IMR-90 (cell line): Measurements from ENCODE around the gene COX5B. TPM values are rescaled to one million over a fixed set of nuclear protein-coding genes. Genes with fewer than 3 reads are reported as not detected.

ENCODE experiments used
- ATAC-seq: fragments of 200-7000 bp; cut with Tn5 transposase; 2 replicates; pipeline ENCODE4 v1.9.1; 2020; ENCODE audit warnings: low read depth, mild to moderate bottlenecking, moderate library complexity
- BruUV-seq: library from RNA; stranded (reverse); fragments of 400-500 nt; replicated peaks from 2 replicates; lab custom pipeline; 2021; lab: Mats Ljungman, UMichigan
- CTCF ChIA-PET: fragments of 300-600 bp; formaldehyde crosslinking; extraction: SDS; loops from one replicate; lab custom pipeline; 2021; ENCODE audit warnings: antibody characterized with exemption; lab: Yijun Ruan, JAX
- POLR2A ChIA-PET: fragments of 300-600 bp; sonication (Branson Sonifier 250); formaldehyde crosslinking; loops from one replicate; lab custom pipeline; 2022; ENCODE audit warnings: antibody characterized with exemption; ENCODE audit not compliant: unreplicated experiment; lab: Charles Lee
- DNase-seq: peaks from one replicate; pipeline ENCODE4 v3.0.0; 2013
- H2AFZ ChIP-seq: replicated peaks from 2 replicates; pipeline ENCODE3; 2013; ENCODE audit warnings: low read length, mild to moderate bottlenecking; ENCODE audit not compliant: poor library complexity
- H2AK5ac ChIP-seq: 2 replicates; pipeline ENCODE4 v1.6.1; 2013; ENCODE audit warnings: low read depth, low read length, inconsistent platforms
- H2AK9ac ChIP-seq: replicated peaks from 2 replicates; pipeline ENCODE3; 2013; ENCODE audit warnings: mild to moderate bottlenecking, low read depth, low read length, moderate library complexity; ENCODE audit not compliant: poor library complexity
- H2BK120ac ChIP-seq: 2 replicates; pipeline ENCODE4 v1.6.1; 2013; ENCODE audit warnings: low read depth, low read length, inconsistent platforms
- H2BK15ac ChIP-seq: 3 replicates; pipeline ENCODE4 v1.6.1; 2013; ENCODE audit warnings: low read depth, low read length, inconsistent platforms
- H2BK20ac ChIP-seq: 2 replicates; pipeline ENCODE4 v1.6.1; 2013; ENCODE audit warnings: low read depth, mild to moderate bottlenecking, inconsistent platforms, low read length, moderate library complexity
- H2BK5ac ChIP-seq: 2 replicates; pipeline ENCODE4 v1.6.1; 2013; ENCODE audit warnings: mild to moderate bottlenecking, low read depth, low read length, inconsistent platforms; ENCODE audit not compliant: poor library complexity, severe bottlenecking
- H3K14ac ChIP-seq: replicated peaks from 2 replicates; pipeline ENCODE4 v1.6.1; 2013; ENCODE audit warnings: low read depth, low read length, inconsistent platforms
- H3K18ac ChIP-seq: 2 replicates; pipeline ENCODE4 v1.6.1; 2013; ENCODE audit warnings: low read depth, low read length, control low read depth
- H3K23ac ChIP-seq: 2 replicates; pipeline ENCODE4 v1.6.1; 2013; ENCODE audit warnings: low read depth, low read length, inconsistent platforms
- H3K27ac ChIP-seq: 2 replicates; pipeline ENCODE4 v1.5.1; 2013; ENCODE audit warnings: mild to moderate bottlenecking, control low read depth, low read length; ENCODE audit not compliant: insufficient read depth
- H3K27me3 ChIP-seq: 2 replicates; pipeline ENCODE4 v1.6.1; 2013; ENCODE audit warnings: low read length; ENCODE audit not compliant: control insufficient read depth, insufficient read depth
- H3K36me3 ChIP-seq: 2 replicates; pipeline ENCODE4 v1.6.1; 2013; ENCODE audit warnings: low read length, mixed read lengths; ENCODE audit not compliant: control insufficient read depth, insufficient read depth
- H3K4ac ChIP-seq: 2 replicates; pipeline ENCODE4 v1.6.1; 2013; ENCODE audit warnings: low read depth, low read length, inconsistent platforms
- H3K4me1 ChIP-seq: 2 replicates; pipeline ENCODE4 v1.6.1; 2013; ENCODE audit warnings: low read length, mixed read lengths; ENCODE audit not compliant: control insufficient read depth, insufficient read depth
- H3K4me2 ChIP-seq: 2 replicates; pipeline ENCODE4 v1.6.1; 2013; ENCODE audit warnings: low read depth, mild to moderate bottlenecking, control low read depth, low read length, moderate library complexity
- H3K4me3 ChIP-seq: 2 replicates; pipeline ENCODE4 v1.5.1; 2013; ENCODE audit warnings: low read depth, mild to moderate bottlenecking, control low read depth, low read length, moderate library complexity; ENCODE audit not compliant: insufficient read depth
- H3K56ac ChIP-seq: 2 replicates; pipeline ENCODE4 v1.6.1; 2013; ENCODE audit warnings: low read length, inconsistent platforms; ENCODE audit not compliant: insufficient read depth; ENCODE audit errors: extremely low read depth
- H3K79me1 ChIP-seq, 2 experiments: 2 replicates each; pipeline ENCODE4 v1.6.1; 2013; ENCODE audit warnings: low read length in 2 of 2, inconsistent platforms in 1 of 2, low read depth in 1 of 2
- H3K9ac ChIP-seq: 2 replicates; pipeline ENCODE4 v1.6.1; 2013; ENCODE audit warnings: low read depth, low read length, control low read depth
- H3K9me1 ChIP-seq: 2 replicates; pipeline ENCODE4 v1.6.1; 2013; ENCODE audit warnings: low read length, inconsistent platforms; ENCODE audit not compliant: insufficient read depth
- H3K9me3 ChIP-seq: 2 replicates; pipeline ENCODE4 v1.6.1; 2013; ENCODE audit warnings: low read length; ENCODE audit not compliant: control insufficient read depth, insufficient read depth
- H4K20me1 ChIP-seq: 2 replicates; pipeline ENCODE4 v1.6.1; 2013; ENCODE audit warnings: low read length, inconsistent platforms; ENCODE audit not compliant: insufficient read depth
- H4K5ac ChIP-seq: 2 replicates; pipeline ENCODE4 v1.6.1; 2013; ENCODE audit warnings: mild to moderate bottlenecking, low read depth, low read length, control low read depth
- H4K8ac ChIP-seq, 2 experiments: 2 replicates each; pipeline ENCODE4 v1.6.1; 2013; ENCODE audit warnings: low read depth in 2 of 2, low read length in 2 of 2, control low read depth in 1 of 2, inconsistent platforms in 1 of 2
- H4K91ac ChIP-seq: 2 replicates; pipeline ENCODE4 v1.6.1; 2013; ENCODE audit warnings: low read depth, low read length, inconsistent platforms; ENCODE audit not compliant: insufficient read depth
- BHLHE40 ChIP-seq: fragments of 150-350 bp; IDR thresholded peaks from 2 replicates; pipeline ENCODE4 v1.6.1; 2016; ENCODE audit warnings: mild to moderate bottlenecking, low read depth, low read length
- CEBPB ChIP-seq: IDR thresholded peaks from 2 replicates; pipeline ENCODE4 v1.6.1; 2012; ENCODE audit warnings: low read depth, low read length, improper control_type of control experiment
- MAFK ChIP-seq: IDR thresholded peaks from 2 replicates; pipeline ENCODE4 v1.6.1; 2012; ENCODE audit warnings: low read depth, low read length, improper control_type of control experiment
- RAD21 ChIP-seq: IDR thresholded peaks from 2 replicates; pipeline ENCODE4 v1.6.1; 2012; ENCODE audit warnings: low read length, improper control_type of control experiment
- SMC3 ChIP-seq: fragments of 150-350 bp; IDR thresholded peaks from 2 replicates; pipeline ENCODE4 v1.6.1; 2016; ENCODE audit warnings: low read depth, mild to moderate bottlenecking, antibody characterized with exemption, low read length, moderate library complexity
- WGBS, 2 experiments: methylation state at CpG; one replicate each; pipeline versions ENCODE4 v1.1.5 to v1.1.7; 2013; ENCODE audit warnings: missing lambda C conversion rate in 2 of 2; ENCODE audit not compliant: insufficient read length in 1 of 2; ENCODE audit errors: extremely low coverage in 2 of 2; 5-methylcytosine and 5-hydroxymethylcytosine counted together
- dilution Hi-C: fragments of 300-500 bp; cut with HindIII; formaldehyde crosslinking; loops from one replicate; pipeline ENCODE4 v1.14.3; 2018; ENCODE audit warnings: low sequenced_read_pairs; ENCODE audit not compliant: unreplicated experiment
- in situ Hi-C: fragments of 300-500 bp; cut with MboI; formaldehyde crosslinking; loops from 3 replicates; pipeline ENCODE4 v1.14.3; 2019; ENCODE audit warnings: low sequenced_read_pairs, inconsistent platforms, mixed read lengths
- intact Hi-C: fragments of 100-400 bp; cut with micrococcal nuclease; formaldehyde crosslinking; loops from 2 replicates; pipeline ENCODE4 v1.10.0; 2022
- polyA plus RNA-seq, 3 experiments: library from polyadenylated mRNA; depleted of rRNA; stranded (reverse); fragments of >200 nt; gene quantifications; 2 replicates each; pipeline ENCODE4 v1.2.3, GENCODE V29; 2012; ENCODE audit warnings: low replicate concordance in 1 of 3
- total RNA-seq: library from RNA; depleted of rRNA; stranded (reverse); fragments of >200 nt; gene quantifications from 2 replicates; pipeline ENCODE4 v1.2.3, GENCODE V29; 2012
- TF ChIP-seq, protein P1 (sequence below): fragments of 150-350 bp; IDR thresholded peaks from 2 replicates; pipeline ENCODE4 v1.6.1; 2017; ENCODE audit warnings: mild to moderate bottlenecking, antibody characterized with exemption, low read length, low read depth

COX5B gene
- total and polyA plus RNA-seq, 2 of the 4 experiments (the other 2 are of a cell fraction) = 140 to 272 TPM

DNA sequence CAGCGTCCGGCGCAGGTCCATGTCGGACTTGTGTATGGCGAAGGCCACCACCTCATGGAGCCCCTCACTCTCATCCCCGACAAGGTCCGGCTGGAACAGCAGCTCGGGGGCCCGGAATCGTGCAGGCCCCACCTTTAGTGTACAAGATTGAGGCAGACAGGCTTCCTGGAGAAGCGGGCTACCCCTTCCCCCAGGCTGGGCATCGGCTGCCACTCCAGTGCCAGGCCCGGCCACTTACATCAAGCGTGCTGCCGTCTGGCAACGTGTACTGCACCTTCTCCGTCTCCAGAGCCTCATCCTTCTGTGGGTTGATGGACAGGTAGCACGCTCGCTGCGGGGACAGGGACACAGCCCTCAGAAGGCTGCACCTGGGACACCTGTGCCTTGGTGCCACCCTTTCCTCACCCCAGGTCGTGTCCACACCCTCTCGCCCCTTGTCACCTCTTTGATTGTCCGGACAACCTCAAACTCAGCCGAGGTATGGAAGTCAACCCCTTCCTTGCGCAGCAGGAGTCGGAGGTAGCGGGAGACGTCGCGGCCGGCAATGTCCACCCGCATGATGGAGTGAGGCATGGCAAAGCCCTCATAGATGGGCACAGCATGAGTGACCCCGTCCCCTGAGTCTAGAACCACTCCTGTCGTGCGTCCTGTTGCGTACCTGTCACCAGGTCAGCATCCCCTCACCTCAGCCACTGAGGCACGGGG is 12.3 kb downstream of the COX5B start:
- no peak overlapping the region for H4K91ac ChIP-seq
- no peak overlapping the region for H3K4ac ChIP-seq
- H2BK120ac ChIP-seq = no peak overlapping the region
- H2BK20ac ChIP-seq = no peak overlapping the region
- H3K27ac ChIP-seq = no peak overlapping the region
- no peak overlapping the region for H3K14ac ChIP-seq
- no peak overlapping the region for H2AK5ac ChIP-seq
- H3K9ac ChIP-seq = no peak overlapping the region
- no peak overlapping the region for H2AK9ac ChIP-seq
- peaks cover 11% of the 10 kb centered on the region for H3K9me1 ChIP-seq
- no peak overlapping the region for H3K56ac ChIP-seq
- peak overlapping the region; percentile 15 for H2AFZ ChIP-seq
- DNase-seq (no peak), ATAC-seq (no peak)
- dilution Hi-C loops (no loop called here), intact Hi-C loops (no loop called here), in situ Hi-C loops (loop anchor here (25.0 kb wide), 1 partner anchor 1596 kb away; no protein-coding TSS in a partner anchor)
- H4K5ac ChIP-seq = no peak overlapping the region
- BruUV-seq = no TSS peak
- H3K9me3 ChIP-seq = peaks cover 15% of the 10 kb centered on the region
- CTCF ChIA-PET = no interaction called here
- H3K4me3 ChIP-seq = no peak overlapping the region
- peaks cover 45% of the 10 kb centered on the region for H3K36me3 ChIP-seq
- 0 out of 2 replicates have a peak, but pooled peaks cover 8% of the 10 kb centered on the region for H4K20me1 ChIP-seq
- no peak overlapping the region for H3K4me2 ChIP-seq
- H2BK5ac ChIP-seq = no peak overlapping the region
- H3K23ac ChIP-seq = no peak overlapping the region
- POLR2A ChIA-PET = no interaction called here
- peaks cover 12 to 48% of the 10 kb centered on the region in 2 experiments; a peak in 3 of 4 replicates for H3K79me1 ChIP-seq
- no peak overlapping the region for H2BK15ac ChIP-seq
- H3K4me1 ChIP-seq = peaks cover 9% of the 10 kb centered on the region
- H3K27me3 ChIP-seq = no peaks in the 10 kb centered on the region
- TF ChIP-seq RAD21 (no peak), CEBPB (no peak), BHLHE40 (no peak), MAFK (no peak), SMC3 (no peak)
- TF ChIP-seq, protein P1, sequence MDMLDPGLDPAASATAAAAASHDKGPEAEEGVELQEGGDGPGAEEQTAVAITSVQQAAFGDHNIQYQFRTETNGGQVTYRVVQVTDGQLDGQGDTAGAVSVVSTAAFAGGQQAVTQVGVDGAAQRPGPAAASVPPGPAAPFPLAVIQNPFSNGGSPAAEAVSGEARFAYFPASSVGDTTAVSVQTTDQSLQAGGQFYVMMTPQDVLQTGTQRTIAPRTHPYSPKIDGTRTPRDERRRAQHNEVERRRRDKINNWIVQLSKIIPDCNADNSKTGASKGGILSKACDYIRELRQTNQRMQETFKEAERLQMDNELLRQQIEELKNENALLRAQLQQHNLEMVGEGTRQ = no peak
- WGBS, 2 experiments = 95% methylated on average over 20 of the region's 37 CpGs; no CpG with 5 or more reads in 1 of the 2 experiments
- H3K18ac ChIP-seq = no peak overlapping the region
- H4K8ac ChIP-seq = no peak overlapping the region
